ENCODE measurements around the gene TFF2.

GRCh38 chr21:42393443-42393950 is 42.7 kb upstream of the TFF2 start:
- TF ChIP-seq, protein P1, sequence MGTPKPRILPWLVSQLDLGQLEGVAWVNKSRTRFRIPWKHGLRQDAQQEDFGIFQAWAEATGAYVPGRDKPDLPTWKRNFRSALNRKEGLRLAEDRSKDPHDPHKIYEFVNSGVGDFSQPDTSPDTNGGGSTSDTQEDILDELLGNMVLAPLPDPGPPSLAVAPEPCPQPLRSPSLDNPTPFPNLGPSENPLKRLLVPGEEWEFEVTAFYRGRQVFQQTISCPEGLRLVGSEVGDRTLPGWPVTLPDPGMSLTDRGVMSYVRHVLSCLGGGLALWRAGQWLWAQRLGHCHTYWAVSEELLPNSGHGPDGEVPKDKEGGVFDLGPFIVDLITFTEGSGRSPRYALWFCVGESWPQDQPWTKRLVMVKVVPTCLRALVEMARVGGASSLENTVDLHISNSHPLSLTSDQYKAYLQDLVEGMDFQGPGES (IDR thresholded peaks at IDR 0.05; ENCODE audit: low read depth, low read length): no peak
- TF ChIP-seq, protein P2, sequence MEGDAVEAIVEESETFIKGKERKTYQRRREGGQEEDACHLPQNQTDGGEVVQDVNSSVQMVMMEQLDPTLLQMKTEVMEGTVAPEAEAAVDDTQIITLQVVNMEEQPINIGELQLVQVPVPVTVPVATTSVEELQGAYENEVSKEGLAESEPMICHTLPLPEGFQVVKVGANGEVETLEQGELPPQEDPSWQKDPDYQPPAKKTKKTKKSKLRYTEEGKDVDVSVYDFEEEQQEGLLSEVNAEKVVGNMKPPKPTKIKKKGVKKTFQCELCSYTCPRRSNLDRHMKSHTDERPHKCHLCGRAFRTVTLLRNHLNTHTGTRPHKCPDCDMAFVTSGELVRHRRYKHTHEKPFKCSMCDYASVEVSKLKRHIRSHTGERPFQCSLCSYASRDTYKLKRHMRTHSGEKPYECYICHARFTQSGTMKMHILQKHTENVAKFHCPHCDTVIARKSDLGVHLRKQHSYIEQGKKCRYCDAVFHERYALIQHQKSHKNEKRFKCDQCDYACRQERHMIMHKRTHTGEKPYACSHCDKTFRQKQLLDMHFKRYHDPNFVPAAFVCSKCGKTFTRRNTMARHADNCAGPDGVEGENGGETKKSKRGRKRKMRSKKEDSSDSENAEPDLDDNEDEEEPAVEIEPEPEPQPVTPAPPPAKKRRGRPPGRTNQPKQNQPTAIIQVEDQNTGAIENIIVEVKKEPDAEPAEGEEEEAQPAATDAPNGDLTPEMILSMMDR (IDR thresholded peaks at IDR 0.05): no peak
- TF ChIP-seq RFX5 (IDR thresholded peaks at IDR 0.05; ENCODE audit: low read length): no peak
- no peak for TF ChIP-seq JUND (IDR thresholded peaks at IDR 0.05)
- no peak for TF ChIP-seq NRF1 (IDR thresholded peaks at IDR 0.05; ENCODE audit: low read depth, low read length)

Data from SK-N-SH (cell line).